HL-60 (cell line): ENCODE results near the gene AP4M1.

Experiments used
- DNase-seq, 2 experiments: peaks; one replicate each; pipeline ENCODE4 v3.0.0-alpha.2; 2010 to 2020; ENCODE audit warnings: low read depth in 1 of 2, low spot score in 1 of 2
- H3K27ac ChIP-seq: fragments of 250-450 bp; sonication (Bioruptor Pico); replicated peaks from 2 replicates; pipeline ENCODE4 v1.5.1; 2020; ENCODE audit warnings: mild to moderate bottlenecking, moderate library complexity
- H3K27me3 ChIP-seq: fragments of 250-450 bp; sonication (Bioruptor Pico); 2 replicates; pipeline ENCODE4 v1.5.1; 2021; ENCODE audit warnings: mild to moderate bottlenecking, moderate library complexity; ENCODE audit not compliant: insufficient read depth, poor library complexity, severe bottlenecking
- H3K4me3 ChIP-seq: replicated peaks from 2 replicates; pipeline ENCODE4 v1.5.1; 2011; ENCODE audit warnings: mild to moderate bottlenecking, control low read depth, low read length; ENCODE audit not compliant: insufficient read depth
- GABPA ChIP-seq: IDR thresholded peaks from 2 replicates; pipeline ENCODE4 v1.6.1; 2012; ENCODE audit warnings: low read depth
- POLR2AphosphoS5 ChIP-seq: IDR thresholded peaks from 2 replicates; pipeline ENCODE4 v1.6.1; 2012; ENCODE audit warnings: low read depth
- SPI1 ChIP-seq: IDR thresholded peaks from 2 replicates; pipeline ENCODE4 v1.6.1; 2012; ENCODE audit warnings: low read depth, mild to moderate bottlenecking, borderline replicate concordance
- TF ChIP-seq, protein P1 (sequence below): IDR thresholded peaks from one replicate; pipeline ENCODE4 v1.5.1; 2011; ENCODE audit warnings: low read length, control low read depth, inconsistent platforms; ENCODE audit not compliant: insufficient read depth
- TF ChIP-seq, protein P2 (sequence below): IDR thresholded peaks from 2 replicates; pipeline ENCODE4 v1.6.1; 2012; ENCODE audit warnings: low read depth; ENCODE audit not compliant: insufficient replicate concordance

AP4M1 gene

DNA sequence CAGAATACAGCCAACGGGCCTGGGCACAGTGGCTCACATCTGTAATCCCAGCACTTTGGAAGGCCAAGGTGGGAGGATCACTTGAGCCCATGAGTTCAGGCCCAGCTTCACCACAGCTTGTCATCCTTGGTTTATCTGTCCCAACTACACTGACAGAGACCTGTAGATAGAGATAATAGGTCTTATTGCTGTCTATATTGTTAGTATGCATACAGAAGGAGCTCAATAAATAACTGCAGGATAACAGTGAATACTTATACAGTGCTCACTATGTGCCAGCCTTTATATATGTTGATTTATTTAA, 19.2 kb downstream of the AP4M1 start:
- TF ChIP-seq, protein P1, sequence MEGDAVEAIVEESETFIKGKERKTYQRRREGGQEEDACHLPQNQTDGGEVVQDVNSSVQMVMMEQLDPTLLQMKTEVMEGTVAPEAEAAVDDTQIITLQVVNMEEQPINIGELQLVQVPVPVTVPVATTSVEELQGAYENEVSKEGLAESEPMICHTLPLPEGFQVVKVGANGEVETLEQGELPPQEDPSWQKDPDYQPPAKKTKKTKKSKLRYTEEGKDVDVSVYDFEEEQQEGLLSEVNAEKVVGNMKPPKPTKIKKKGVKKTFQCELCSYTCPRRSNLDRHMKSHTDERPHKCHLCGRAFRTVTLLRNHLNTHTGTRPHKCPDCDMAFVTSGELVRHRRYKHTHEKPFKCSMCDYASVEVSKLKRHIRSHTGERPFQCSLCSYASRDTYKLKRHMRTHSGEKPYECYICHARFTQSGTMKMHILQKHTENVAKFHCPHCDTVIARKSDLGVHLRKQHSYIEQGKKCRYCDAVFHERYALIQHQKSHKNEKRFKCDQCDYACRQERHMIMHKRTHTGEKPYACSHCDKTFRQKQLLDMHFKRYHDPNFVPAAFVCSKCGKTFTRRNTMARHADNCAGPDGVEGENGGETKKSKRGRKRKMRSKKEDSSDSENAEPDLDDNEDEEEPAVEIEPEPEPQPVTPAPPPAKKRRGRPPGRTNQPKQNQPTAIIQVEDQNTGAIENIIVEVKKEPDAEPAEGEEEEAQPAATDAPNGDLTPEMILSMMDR = no peak
- TF ChIP-seq POLR2AphosphoS5 (no peak), SPI1 (no peak), GABPA (no peak)
- TF ChIP-seq, protein P2, sequence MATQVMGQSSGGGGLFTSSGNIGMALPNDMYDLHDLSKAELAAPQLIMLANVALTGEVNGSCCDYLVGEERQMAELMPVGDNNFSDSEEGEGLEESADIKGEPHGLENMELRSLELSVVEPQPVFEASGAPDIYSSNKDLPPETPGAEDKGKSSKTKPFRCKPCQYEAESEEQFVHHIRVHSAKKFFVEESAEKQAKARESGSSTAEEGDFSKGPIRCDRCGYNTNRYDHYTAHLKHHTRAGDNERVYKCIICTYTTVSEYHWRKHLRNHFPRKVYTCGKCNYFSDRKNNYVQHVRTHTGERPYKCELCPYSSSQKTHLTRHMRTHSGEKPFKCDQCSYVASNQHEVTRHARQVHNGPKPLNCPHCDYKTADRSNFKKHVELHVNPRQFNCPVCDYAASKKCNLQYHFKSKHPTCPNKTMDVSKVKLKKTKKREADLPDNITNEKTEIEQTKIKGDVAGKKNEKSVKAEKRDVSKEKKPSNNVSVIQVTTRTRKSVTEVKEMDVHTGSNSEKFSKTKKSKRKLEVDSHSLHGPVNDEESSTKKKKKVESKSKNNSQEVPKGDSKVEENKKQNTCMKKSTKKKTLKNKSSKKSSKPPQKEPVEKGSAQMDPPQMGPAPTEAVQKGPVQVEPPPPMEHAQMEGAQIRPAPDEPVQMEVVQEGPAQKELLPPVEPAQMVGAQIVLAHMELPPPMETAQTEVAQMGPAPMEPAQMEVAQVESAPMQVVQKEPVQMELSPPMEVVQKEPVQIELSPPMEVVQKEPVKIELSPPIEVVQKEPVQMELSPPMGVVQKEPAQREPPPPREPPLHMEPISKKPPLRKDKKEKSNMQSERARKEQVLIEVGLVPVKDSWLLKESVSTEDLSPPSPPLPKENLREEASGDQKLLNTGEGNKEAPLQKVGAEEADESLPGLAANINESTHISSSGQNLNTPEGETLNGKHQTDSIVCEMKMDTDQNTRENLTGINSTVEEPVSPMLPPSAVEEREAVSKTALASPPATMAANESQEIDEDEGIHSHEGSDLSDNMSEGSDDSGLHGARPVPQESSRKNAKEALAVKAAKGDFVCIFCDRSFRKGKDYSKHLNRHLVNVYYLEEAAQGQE = no peak
- H3K4me3 ChIP-seq = no peak overlapping the region

DNA sequence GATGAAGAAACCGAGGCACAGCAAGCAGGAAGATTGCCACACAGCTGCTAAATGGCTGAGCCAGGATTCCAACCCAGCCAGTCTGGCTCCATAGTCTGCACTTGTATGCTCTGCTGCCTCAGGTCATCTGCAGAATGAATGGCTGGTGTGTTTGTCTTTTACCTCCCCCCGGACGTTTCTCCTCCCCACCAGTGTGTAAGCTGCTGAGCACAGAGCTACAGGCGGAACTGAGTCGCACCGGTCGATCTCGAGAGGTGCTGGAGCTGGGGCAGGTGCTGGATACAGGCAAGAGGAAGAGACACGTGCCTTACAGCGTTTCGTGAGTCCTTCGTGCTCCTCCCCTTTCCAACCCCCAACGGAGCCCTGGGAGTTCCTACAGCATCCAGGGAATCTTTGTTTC, 20.6 kb downstream of the AP4M1 start:
- no peak overlapping the region for H3K27ac ChIP-seq
- no peaks in the 10 kb centered on the region for H3K27me3 ChIP-seq
- no peak overlapping the region for H3K4me3 ChIP-seq
- DNase-seq = no peak
- no peak for TF ChIP-seq SPI1
- TF ChIP-seq, protein P2 = no peak

More for the DNA sequence above, 19.2 kb downstream of the AP4M1 start:
- no peak for DNase-seq
- Histone ChIP-seq H3K27me3 (no peaks in the 10 kb centered on the region), H3K27ac (peak overlapping the region; percentile 97)

DNA sequence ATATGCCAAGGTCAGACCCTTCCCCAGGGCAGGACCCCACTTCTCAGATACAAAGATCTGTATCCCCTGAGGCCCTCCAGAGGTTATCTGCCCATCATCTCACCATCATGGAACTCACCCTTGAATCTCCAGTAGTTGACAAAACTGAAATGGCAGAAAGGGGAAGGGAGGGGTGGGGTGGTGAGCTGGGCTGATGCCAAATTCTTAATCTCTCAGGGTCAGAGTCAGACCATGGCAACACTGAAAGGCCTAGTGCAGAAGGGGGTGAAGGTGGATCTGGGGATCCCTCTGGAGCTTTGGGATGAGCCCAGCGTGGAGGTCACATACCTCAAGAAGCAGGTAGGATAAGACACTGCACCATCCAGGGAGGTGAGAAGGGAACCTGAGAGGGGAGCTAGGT, 21.1 kb downstream of the AP4M1 start:
- no peak for DNase-seq
- no peak for TF ChIP-seq POLR2AphosphoS5
- TF ChIP-seq GABPA = no peak

DNA sequence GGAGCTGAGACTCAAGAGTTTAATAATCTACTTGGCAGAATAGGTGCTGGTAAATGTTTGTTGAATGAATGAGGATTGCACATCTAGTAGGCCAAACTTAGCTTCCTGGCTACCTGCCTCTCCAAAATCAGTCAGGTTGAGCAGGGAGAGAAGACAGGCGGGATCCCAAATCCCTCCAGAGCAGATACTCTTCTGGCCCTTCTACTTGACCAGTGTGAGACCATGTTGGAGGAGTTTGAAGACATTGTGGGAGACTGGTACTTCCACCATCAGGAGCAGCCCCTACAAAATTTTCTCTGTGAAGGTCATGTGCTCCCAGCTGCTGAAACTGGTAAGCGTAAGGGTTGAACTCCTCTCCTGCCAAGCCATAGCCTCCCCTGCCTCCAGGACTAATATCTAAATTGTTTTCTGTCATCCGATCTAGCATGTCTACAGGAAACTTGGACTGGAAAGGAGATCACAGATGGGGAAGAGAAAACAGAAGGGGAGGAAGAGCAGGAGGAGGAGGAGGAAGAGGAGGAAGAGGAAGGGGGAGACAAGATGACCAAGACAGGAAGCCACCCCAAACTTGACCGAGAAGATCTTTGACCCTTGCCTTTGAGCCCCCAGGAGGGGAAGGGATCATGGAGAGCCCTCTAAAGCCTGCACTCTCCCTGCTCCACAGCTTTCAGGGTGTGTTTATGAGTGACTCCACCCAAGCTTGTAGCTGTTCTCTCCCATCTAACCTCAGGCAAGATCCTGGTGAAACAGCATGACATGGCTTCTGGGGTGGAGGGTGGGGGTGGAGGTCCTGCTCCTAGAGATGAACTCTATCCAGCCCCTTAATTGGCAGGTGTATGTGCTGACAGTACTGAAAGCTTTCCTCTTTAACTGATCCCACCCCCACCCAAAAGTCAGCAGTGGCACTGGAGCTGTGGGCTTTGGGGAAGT, 23.1 kb downstream of the AP4M1 start:
- H3K4me3 ChIP-seq = no peak overlapping the region
- no peaks in the 10 kb centered on the region for H3K27me3 ChIP-seq
- no peak for TF ChIP-seq GABPA
- TF ChIP-seq POLR2AphosphoS5 = no peak
- TF ChIP-seq, protein P1 = no peak
- TF ChIP-seq, protein P2 = no peak
- TF ChIP-seq SPI1 = no peak
- no peak for DNase-seq
- no peak overlapping the region for H3K27ac ChIP-seq

More for the DNA sequence above, 21.1 kb downstream of the AP4M1 start:
- Histone ChIP-seq H3K4me3 (no peak overlapping the region), H3K27me3 (no peaks in the 10 kb centered on the region), H3K27ac (no peak overlapping the region)
